ENCODE results near the gene SSTR5.
"Not testable (repeated sequence)": the region's sequence is repeated elsewhere in the genome, so short reads cannot be mapped to it uniquely, and the experiment has no call there.

GRCh38 chr16:1025183-1025809, 47.3 kb upstream of the SSTR5 start:
- not testable (repeated sequence) for TF ChIP-seq CTCF (IDR thresholded peaks at IDR 0.05; ENCODE audit: low read depth, low read length)
- TF ChIP-seq, protein P1, sequence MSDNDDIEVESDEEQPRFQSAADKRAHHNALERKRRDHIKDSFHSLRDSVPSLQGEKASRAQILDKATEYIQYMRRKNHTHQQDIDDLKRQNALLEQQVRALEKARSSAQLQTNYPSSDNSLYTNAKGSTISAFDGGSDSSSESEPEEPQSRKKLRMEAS (IDR thresholded peaks at IDR 0.05; ENCODE audit: low read depth, low read length): not testable (repeated sequence)
